ENCODE data around the gene ATP6V0A4. TPM values are rescaled to one million over a fixed set of nuclear protein-coding genes. Genes with fewer than 3 reads are reported as not detected.

Gene ATP6V0A4
- polyA plus RNA-seq, 1 experiment: not detected

DNA sequence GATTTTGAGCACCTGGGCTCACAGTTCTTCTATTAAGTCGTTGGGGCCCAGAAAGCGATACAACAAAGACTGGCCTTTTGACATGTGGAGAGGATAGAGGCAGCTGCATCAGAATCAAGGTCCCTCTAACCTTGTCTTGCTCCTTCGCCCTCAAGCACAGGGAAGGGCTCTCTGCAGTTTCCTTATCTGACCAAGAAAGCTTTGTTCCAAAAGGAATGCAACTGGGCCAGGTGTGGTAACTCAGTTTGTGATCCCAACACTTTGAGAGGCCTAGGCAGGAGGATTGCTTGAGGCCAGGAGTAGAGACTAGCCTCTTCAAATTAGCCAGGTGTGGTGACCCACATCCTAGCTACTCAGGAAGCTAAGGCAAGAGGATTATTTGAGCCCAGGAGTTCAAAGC is 129.1 kb downstream of the ATP6V0A4 start:
- Histone ChIP-seq H3K27ac (ENCODE audit: low read depth, low read length) (no peak overlapping the region), H3K27me3 (ENCODE audit: control insufficient read depth, insufficient read depth, low read length) (no peaks in the 10 kb centered on the region), H3K4me3 (ENCODE audit: low read depth, low read length) (no peak overlapping the region), H3K9me3 (ENCODE audit: control insufficient read depth, insufficient read depth, low read length) (peaks cover 4% of the 10 kb centered on the region; the same call in 1 of the 2 replicates)
- no peak for DNase-seq (ENCODE audit: low read depth, low spot score)
- no peak for TF ChIP-seq CTCF (IDR thresholded peaks at IDR 0.05; ENCODE audit: low read depth, low read length)
- CTCF ChIA-PET: no interaction called here
- POLR2A ChIA-PET: no interaction called here

GRCh38 chr7:138668229-138668596 is 129.8 kb downstream of the ATP6V0A4 start:
- Histone ChIP-seq H3K27me3 (ENCODE audit: control insufficient read depth, insufficient read depth, low read length) (no peaks in the 10 kb centered on the region), H3K27ac (ENCODE audit: low read depth, low read length) (no peak overlapping the region), H3K9me3 (ENCODE audit: control insufficient read depth, insufficient read depth, low read length) (peaks cover 4% of the 10 kb centered on the region; the same call in 1 of the 2 replicates), H3K4me3 (ENCODE audit: low read depth, low read length) (no peak overlapping the region)
- no peak for DNase-seq (ENCODE audit: low read depth, low spot score)
- POLR2A ChIA-PET: no interaction called here
- no peak for TF ChIP-seq CTCF (IDR thresholded peaks at IDR 0.05; ENCODE audit: low read depth, low read length)
- CTCF ChIA-PET: no interaction called here

GRCh38 chr7:138667535-138668228 is 130.3 kb downstream of the ATP6V0A4 start:
- H3K9me3 ChIP-seq (ENCODE audit: control insufficient read depth, insufficient read depth, low read length): peaks cover 4% of the 10 kb centered on the region; the same call in 1 of the 2 replicates
- ChIA-PET POLR2A (no interaction called here), CTCF (no interaction called here)
- no peak for DNase-seq (ENCODE audit: low read depth, low spot score)
- no peak for TF ChIP-seq CTCF (IDR thresholded peaks at IDR 0.05; ENCODE audit: low read depth, low read length)
- H3K4me3 ChIP-seq (ENCODE audit: low read depth, low read length): no peak overlapping the region
- H3K27ac ChIP-seq (ENCODE audit: low read depth, low read length): no peak overlapping the region
- no peaks in the 10 kb centered on the region for H3K27me3 ChIP-seq (ENCODE audit: control insufficient read depth, insufficient read depth, low read length)

GRCh38 chr7:138666385-138666784 is 131.6 kb downstream of the ATP6V0A4 start:
- CTCF ChIA-PET: interaction anchor here (1.9 kb wide), 1 partner anchor 72 kb away, joined by 4 read pairs; no protein-coding TSS in a partner anchor
- POLR2A ChIA-PET: no interaction called here
- Histone ChIP-seq H3K9me3 (ENCODE audit: control insufficient read depth, insufficient read depth, low read length) (peaks cover 4% of the 10 kb centered on the region; the same call in 1 of the 2 replicates), H3K27ac (ENCODE audit: low read depth, low read length) (no peak overlapping the region), H3K4me3 (ENCODE audit: low read depth, low read length) (no peak overlapping the region), H3K27me3 (ENCODE audit: control insufficient read depth, insufficient read depth, low read length) (no peaks in the 10 kb centered on the region)
- DNase-seq (ENCODE audit: low read depth, low spot score): no peak
- no peak for TF ChIP-seq CTCF (IDR thresholded peaks at IDR 0.05; ENCODE audit: low read depth, low read length)

GRCh38 chr7:138665669-138666140 is 132.3 kb downstream of the ATP6V0A4 start:
- no peak for DNase-seq (ENCODE audit: low read depth, low spot score)
- H3K9me3 ChIP-seq (ENCODE audit: control insufficient read depth, insufficient read depth, low read length): peaks cover 4% of the 10 kb centered on the region; the same call in 1 of the 2 replicates
- TF ChIP-seq CTCF (IDR thresholded peaks at IDR 0.05; ENCODE audit: low read depth, low read length): no peak
- H3K27ac ChIP-seq (ENCODE audit: low read depth, low read length): no peak overlapping the region
- no peaks in the 10 kb centered on the region for H3K27me3 ChIP-seq (ENCODE audit: control insufficient read depth, insufficient read depth, low read length)
- POLR2A ChIA-PET: no interaction called here
- CTCF ChIA-PET: interaction anchor here (1.9 kb wide), 1 partner anchor 73 kb away, joined by 4 read pairs; no protein-coding TSS in a partner anchor
- H3K4me3 ChIP-seq (ENCODE audit: low read depth, low read length): no peak overlapping the region
